H9 (cell line): ENCODE results near the gene DENND6B. TPM values are rescaled to one million over a fixed set of nuclear protein-coding genes. Genes with fewer than 3 reads are reported as not detected.

ENCODE experiments used
- DNase-seq: peaks from one replicate; pipeline ENCODE4 v3.0.0-alpha.2; 2017
- H2AFZ ChIP-seq: one replicate; pipeline ENCODE4 v1.6.1; 2013; ENCODE audit warnings: mild to moderate bottlenecking, low read length, control low read depth, moderate library complexity
- H2AK5ac ChIP-seq: 2 replicates; pipeline ENCODE4 v1.6.1; 2013; ENCODE audit warnings: low read length, control low read depth, mixed read lengths; ENCODE audit not compliant: insufficient read length
- H2BK120ac ChIP-seq: one replicate; pipeline ENCODE4 v1.6.1; 2013; ENCODE audit warnings: low read depth, mild to moderate bottlenecking, low read length, control low read depth, inconsistent platforms; ENCODE audit not compliant: poor library complexity, severe bottlenecking
- H2BK12ac ChIP-seq: 2 replicates; pipeline ENCODE4 v1.6.1; 2013; ENCODE audit warnings: low read length, control low read depth, mixed read lengths, low read depth; ENCODE audit not compliant: insufficient read length
- H2BK15ac ChIP-seq: 2 replicates; pipeline ENCODE4 v1.6.1; 2013; ENCODE audit warnings: low read depth, low read length, control low read depth
- H2BK20ac ChIP-seq: one replicate; pipeline ENCODE4 v1.6.1; 2013; ENCODE audit warnings: low read depth, mild to moderate bottlenecking, low read length, control low read depth, inconsistent platforms; ENCODE audit not compliant: poor library complexity, severe bottlenecking
- H2BK5ac ChIP-seq: 2 replicates; pipeline ENCODE4 v1.6.1; 2013; ENCODE audit warnings: low read length, control low read depth, mixed read lengths; ENCODE audit not compliant: insufficient read length
- H3K14ac ChIP-seq: 2 replicates; pipeline ENCODE4 v1.6.1; 2013; ENCODE audit warnings: low read length, control low read depth; ENCODE audit not compliant: insufficient read depth
- H3K18ac ChIP-seq: 2 replicates; pipeline ENCODE4 v1.6.1; 2013; ENCODE audit warnings: low read depth, mild to moderate bottlenecking, mixed read lengths, low read length, control low read depth; ENCODE audit not compliant: insufficient read length
- H3K23ac ChIP-seq: 2 replicates; pipeline ENCODE4 v1.6.1; 2013; ENCODE audit warnings: low read length, control low read depth, mixed read lengths, low read depth; ENCODE audit not compliant: insufficient read length
- H3K23me2 ChIP-seq: 2 replicates; pipeline ENCODE4 v1.6.1; 2013; ENCODE audit warnings: low read depth, mild to moderate bottlenecking, mixed read lengths, low read length, control low read depth; ENCODE audit not compliant: insufficient read length, poor library complexity, severe bottlenecking
- H3K27ac ChIP-seq: 2 replicates; pipeline ENCODE4 v1.5.1; 2013; ENCODE audit warnings: low read length, control low read depth, mixed read lengths, low read depth; ENCODE audit not compliant: insufficient read length
- H3K27me3 ChIP-seq: 2 replicates; pipeline ENCODE4 v1.6.1; 2013; ENCODE audit warnings: low read length, control low read depth, inconsistent platforms; ENCODE audit not compliant: insufficient read depth
- H3K4ac ChIP-seq: 2 replicates; pipeline ENCODE4 v1.6.1; 2013; ENCODE audit warnings: low read depth, mild to moderate bottlenecking, control low read depth, inconsistent platforms, low read length, moderate library complexity
- H3K4me1 ChIP-seq: 2 replicates; pipeline ENCODE4 v1.6.1; 2013; ENCODE audit warnings: low read length, control low read depth, inconsistent platforms; ENCODE audit not compliant: insufficient read depth
- H3K4me2 ChIP-seq: 2 replicates; pipeline ENCODE4 v1.6.1; 2013; ENCODE audit warnings: low read length, control low read depth, mixed read lengths; ENCODE audit not compliant: insufficient read length, insufficient read depth
- H3K56ac ChIP-seq: 2 replicates; pipeline ENCODE4 v1.6.1; 2013; ENCODE audit warnings: low read depth, mild to moderate bottlenecking, mixed read lengths, low read length, control low read depth; ENCODE audit not compliant: insufficient read length
- H3K79me1 ChIP-seq: 2 replicates; pipeline ENCODE4 v1.6.1; 2013; ENCODE audit warnings: low read depth, mild to moderate bottlenecking, moderate library complexity, low read length, control low read depth, inconsistent platforms; ENCODE audit not compliant: insufficient read depth, poor library complexity, severe bottlenecking
- H3K79me2 ChIP-seq: 2 replicates; pipeline ENCODE4 v1.6.1; 2013; ENCODE audit warnings: low read length, control low read depth, inconsistent platforms; ENCODE audit not compliant: insufficient read depth
- H3K9ac ChIP-seq: 2 replicates; pipeline ENCODE4 v1.6.1; 2013; ENCODE audit warnings: low read length, control low read depth, mixed read lengths; ENCODE audit not compliant: insufficient read length; ENCODE audit errors: extremely low read depth
- H3K9me3 ChIP-seq: one replicate; pipeline ENCODE4 v1.6.1; 2013; ENCODE audit warnings: low read depth, low read length, inconsistent platforms; ENCODE audit not compliant: control insufficient read depth
- H3T11ph ChIP-seq: one replicate; pipeline ENCODE4 v1.6.1; 2013; ENCODE audit warnings: mild to moderate bottlenecking, low read length, control low read depth, inconsistent platforms
- H4K20me1 ChIP-seq: one replicate; pipeline ENCODE4 v1.6.1; 2013; ENCODE audit not compliant: control insufficient read depth, insufficient read length, insufficient read depth
- H4K5ac ChIP-seq: 2 replicates; pipeline ENCODE4 v1.6.1; 2013; ENCODE audit warnings: low read depth, mild to moderate bottlenecking, mixed read lengths, low read length, control low read depth; ENCODE audit not compliant: insufficient read length
- H4K8ac ChIP-seq: replicated peaks from 2 replicates; pipeline ENCODE4 v1.6.1; 2013; ENCODE audit warnings: low read length, control low read depth, mixed read lengths, low read depth; ENCODE audit not compliant: insufficient read length
- H4K91ac ChIP-seq: 2 replicates; pipeline ENCODE4 v1.6.1; 2013; ENCODE audit warnings: low read depth, mild to moderate bottlenecking, moderate library complexity, mixed read lengths, low read length, control low read depth; ENCODE audit not compliant: insufficient read length
- H3K27ac Mint-ChIP-seq, 3 experiments: 2 replicates in 2 of 3; 3 replicates in 1 of 3; pipeline ENCODE4 v1.8.0; 2020 to 2021; ENCODE audit warnings: mixed read lengths in 3 of 3, mild to moderate bottlenecking in 1 of 3, moderate library complexity in 1 of 3
- H3K27me3 Mint-ChIP-seq: 2 replicates; pipeline ENCODE4 v1.8.0; 2021; ENCODE audit warnings: low read depth, mild to moderate bottlenecking, moderate library complexity, mixed read lengths
- H3K36me3 Mint-ChIP-seq, 3 experiments: 2 replicates in 2 of 3; 3 replicates in 1 of 3; pipeline ENCODE4 v1.8.0; 2020 to 2021; ENCODE audit warnings: low read depth in 3 of 3, mixed read lengths in 3 of 3; ENCODE audit not compliant: insufficient read depth in 1 of 3
- H3K4me1 Mint-ChIP-seq, 2 experiments: 2 replicates each; pipeline ENCODE4 v1.8.0; 2020; ENCODE audit warnings: mixed read lengths in 2 of 2
- H3K4me3 Mint-ChIP-seq, 2 experiments: 2 replicates in 1 of 2; 3 replicates in 1 of 2; pipeline ENCODE4 v1.8.0; 2020 to 2021; ENCODE audit warnings: mild to moderate bottlenecking in 2 of 2, mixed read lengths in 2 of 2, moderate library complexity in 1 of 2
- H3K9me3 Mint-ChIP-seq, 2 experiments: 2 replicates in 1 of 2; 3 replicates in 1 of 2; pipeline ENCODE4 v1.8.0; 2020; ENCODE audit warnings: mild to moderate bottlenecking in 2 of 2, mixed read lengths in 2 of 2, moderate library complexity in 1 of 2
- WGBS: extraction: QIAGEN DNeasy Blood & Tissue Kit; methylation state at CpG from one replicate; pipeline ENCODE4 v1.1.7; 2013; ENCODE audit warnings: missing lambda C conversion rate, low lambda C conversion rate, mixed read lengths; ENCODE audit not compliant: insufficient read length; ENCODE audit errors: extremely low coverage; 5-methylcytosine and 5-hydroxymethylcytosine counted together
- total RNA-seq: library from RNA; stranded (reverse); gene quantifications from 2 replicates; pipeline ENCODE4 v1.2.1, GENCODE V29; 2021
- TF ChIP-seq, protein P1 (sequence below): fragments of 200-600 bp; sonication (generic); conservative IDR thresholded peaks from 3 replicates; pipeline ENCODE4 v1.8.0; 2021; ENCODE audit warnings: antibody characterized with exemption, mild to moderate bottlenecking

Gene DENND6B
- total RNA-seq, 1 experiment from 2014 or later = 1.5 TPM

DNA sequence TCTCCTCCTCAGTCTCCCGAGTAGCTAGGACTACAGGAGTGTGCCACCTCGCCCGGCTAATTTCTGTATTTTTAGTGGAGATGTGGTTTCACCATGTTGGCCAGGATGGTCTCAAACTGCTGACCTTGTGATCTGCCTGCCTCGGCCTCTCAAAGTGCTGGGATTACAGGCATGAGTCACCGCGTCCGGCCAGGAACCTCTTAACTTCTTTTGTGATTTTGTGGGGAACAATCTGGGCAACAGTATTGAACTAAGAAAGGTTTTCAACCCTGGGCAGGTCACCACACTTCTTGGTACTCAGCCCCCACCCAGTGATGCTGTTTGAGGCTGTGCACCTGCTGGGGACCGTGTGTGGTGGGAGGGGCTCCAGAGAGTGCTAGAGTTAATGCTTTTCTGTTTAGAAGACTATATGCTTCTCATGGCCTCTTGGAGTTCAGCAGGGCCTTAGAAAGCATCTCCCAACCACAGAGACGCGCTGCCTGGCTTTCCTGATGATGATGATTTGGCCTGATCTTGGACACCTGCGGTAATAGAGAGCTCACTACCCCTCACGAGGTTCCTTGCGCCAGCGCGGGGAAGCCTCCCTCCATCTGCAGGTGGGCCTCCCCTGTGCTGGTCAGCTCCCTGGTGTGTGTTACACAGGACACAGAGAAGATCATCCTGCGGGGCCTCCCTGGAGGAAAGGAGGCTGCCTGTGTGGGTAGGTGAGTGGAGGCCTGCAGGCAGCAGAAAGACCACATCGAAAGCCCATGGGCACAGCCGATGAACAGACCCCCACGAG, 1.2 kb downstream of the DENND6B start:
- no peak overlapping the region for H3K14ac ChIP-seq
- no peak overlapping the region for H2AK5ac ChIP-seq
- H4K8ac ChIP-seq = no peak overlapping the region
- peaks cover 5% of the 10 kb centered on the region for H3K23me2 ChIP-seq
- H4K5ac ChIP-seq = no peak overlapping the region
- H2BK15ac ChIP-seq = no peak overlapping the region
- H3K4me1 ChIP-seq = no peaks in the 10 kb centered on the region
- no peak overlapping the region for H3K27ac ChIP-seq
- whole genome bisulfite sequencing = no CpG with 5 or more reads among the region's 19 CpGs
- no peak overlapping the region for H3K56ac ChIP-seq
- no peak overlapping the region for H3K4ac ChIP-seq
- H3K4me1 Mint-ChIP-seq = peaks cover 7 to 11% of the 10 kb centered on the region in 2 experiments
- H2AFZ ChIP-seq = no peak overlapping the region
- H2BK20ac ChIP-seq = no peak overlapping the region
- peaks cover 0 to 2% (median 0%) of the 10 kb centered on the region in 3 experiments; a peak in 1 of 7 replicates for H3K36me3 Mint-ChIP-seq
- H3K23ac ChIP-seq = no peak overlapping the region
- H2BK12ac ChIP-seq = no peak overlapping the region
- H4K91ac ChIP-seq = no peak overlapping the region
- H3K79me1 ChIP-seq = no peaks in the 10 kb centered on the region
- H3K9me3 Mint-ChIP-seq = no peaks in the 10 kb centered on the region
- no peaks in the 10 kb centered on the region; the same call in 1 of the 2 replicates for H3K27me3 ChIP-seq
- no peak overlapping the region for H3K18ac ChIP-seq
- peak overlapping the region; percentile 75 to 88 for H3K4me3 Mint-ChIP-seq
- H2BK120ac ChIP-seq = no peak overlapping the region
- no peak overlapping the region for H3T11ph ChIP-seq
- no peaks in the 10 kb centered on the region for H3K79me2 ChIP-seq
- H3K4me2 ChIP-seq = peak overlapping the region; percentile 78
- H3K9me3 ChIP-seq = no peaks in the 10 kb centered on the region
- H4K20me1 ChIP-seq = no peaks in the 10 kb centered on the region
- H3K27me3 Mint-ChIP-seq = peaks cover 49% of the 10 kb centered on the region
- no peak overlapping the region for H3K9ac ChIP-seq
- TF ChIP-seq, protein P1, sequence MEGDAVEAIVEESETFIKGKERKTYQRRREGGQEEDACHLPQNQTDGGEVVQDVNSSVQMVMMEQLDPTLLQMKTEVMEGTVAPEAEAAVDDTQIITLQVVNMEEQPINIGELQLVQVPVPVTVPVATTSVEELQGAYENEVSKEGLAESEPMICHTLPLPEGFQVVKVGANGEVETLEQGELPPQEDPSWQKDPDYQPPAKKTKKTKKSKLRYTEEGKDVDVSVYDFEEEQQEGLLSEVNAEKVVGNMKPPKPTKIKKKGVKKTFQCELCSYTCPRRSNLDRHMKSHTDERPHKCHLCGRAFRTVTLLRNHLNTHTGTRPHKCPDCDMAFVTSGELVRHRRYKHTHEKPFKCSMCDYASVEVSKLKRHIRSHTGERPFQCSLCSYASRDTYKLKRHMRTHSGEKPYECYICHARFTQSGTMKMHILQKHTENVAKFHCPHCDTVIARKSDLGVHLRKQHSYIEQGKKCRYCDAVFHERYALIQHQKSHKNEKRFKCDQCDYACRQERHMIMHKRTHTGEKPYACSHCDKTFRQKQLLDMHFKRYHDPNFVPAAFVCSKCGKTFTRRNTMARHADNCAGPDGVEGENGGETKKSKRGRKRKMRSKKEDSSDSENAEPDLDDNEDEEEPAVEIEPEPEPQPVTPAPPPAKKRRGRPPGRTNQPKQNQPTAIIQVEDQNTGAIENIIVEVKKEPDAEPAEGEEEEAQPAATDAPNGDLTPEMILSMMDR = no peak
- no peak overlapping the region for H2BK5ac ChIP-seq
- no peak for DNase-seq
- H3K27ac Mint-ChIP-seq = no peak overlapping the region
